Kidney epithelial cell (primary cell): Measurements from ENCODE around the gene UBASH3B. TPM values are rescaled to one million over a fixed set of nuclear protein-coding genes. Genes with fewer than 3 reads are reported as not detected.

Experiments
- DNase-seq: peaks from one replicate; pipeline ENCODE4 v3.0.0-alpha.2; 2010; ENCODE audit warnings: low read depth
- H3K27me3 ChIP-seq: 2 replicates; pipeline ENCODE4 v1.6.0; 2011; ENCODE audit warnings: low read length; ENCODE audit not compliant: control insufficient read depth, insufficient read depth
- H3K36me3 ChIP-seq: 2 replicates; pipeline ENCODE4 v1.5.1; 2011; ENCODE audit warnings: low read length; ENCODE audit not compliant: control insufficient read depth, insufficient read depth
- H3K4me3 ChIP-seq: 2 replicates; pipeline ENCODE4 v1.5.1; 2011; ENCODE audit warnings: low read depth, mild to moderate bottlenecking, control low read depth, low read length
- CTCF ChIP-seq: IDR thresholded peaks from 2 replicates; pipeline ENCODE4 v1.5.1; 2011; ENCODE audit warnings: mild to moderate bottlenecking, moderate library complexity, low read length, control low read depth, inconsistent platforms; ENCODE audit not compliant: insufficient read depth, poor library complexity, severe bottlenecking
- total RNA-seq: library from RNA; depleted of rRNA; stranded (reverse); fragments of >200 nt; gene quantifications from 2 replicates; pipeline ENCODE4 v1.2.3, GENCODE V29; 2015

UBASH3B gene
- total RNA-seq, 1 donor from 2014 or later: 32.0 TPM

DNA sequence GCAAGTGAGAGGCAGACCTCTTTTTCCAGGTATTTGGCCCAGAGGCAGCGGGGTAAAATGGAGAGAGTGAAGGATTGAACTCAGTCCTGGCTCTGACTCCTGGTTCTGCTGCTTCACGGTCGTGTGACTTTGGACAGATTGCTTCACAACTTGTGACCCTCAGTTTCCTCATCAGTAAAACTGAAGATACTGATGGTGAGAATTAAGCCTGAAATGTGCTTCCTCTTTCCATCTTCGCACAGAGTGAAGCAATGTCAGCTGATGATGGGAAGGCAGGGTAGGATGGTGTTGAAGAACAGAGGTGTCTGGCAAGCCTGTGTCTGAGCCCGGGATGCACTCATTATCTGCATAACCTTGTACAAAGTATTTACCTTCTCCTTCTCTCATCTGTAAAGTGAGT is 59.0 kb downstream of the UBASH3B start:
- Histone ChIP-seq H3K36me3 (no peaks in the 10 kb centered on the region), H3K27me3 (no peaks in the 10 kb centered on the region), H3K4me3 (no peak overlapping the region)
- no peak for TF ChIP-seq CTCF
- DNase-seq: no peak

GRCh38 chr11:122715548-122716440 is 60.3 kb downstream of the UBASH3B start:
- Histone ChIP-seq H3K36me3 (no peaks in the 10 kb centered on the region), H3K27me3 (no peaks in the 10 kb centered on the region), H3K4me3 (no peak overlapping the region)
- no peak for TF ChIP-seq CTCF
- DNase-seq: no peak

DNA sequence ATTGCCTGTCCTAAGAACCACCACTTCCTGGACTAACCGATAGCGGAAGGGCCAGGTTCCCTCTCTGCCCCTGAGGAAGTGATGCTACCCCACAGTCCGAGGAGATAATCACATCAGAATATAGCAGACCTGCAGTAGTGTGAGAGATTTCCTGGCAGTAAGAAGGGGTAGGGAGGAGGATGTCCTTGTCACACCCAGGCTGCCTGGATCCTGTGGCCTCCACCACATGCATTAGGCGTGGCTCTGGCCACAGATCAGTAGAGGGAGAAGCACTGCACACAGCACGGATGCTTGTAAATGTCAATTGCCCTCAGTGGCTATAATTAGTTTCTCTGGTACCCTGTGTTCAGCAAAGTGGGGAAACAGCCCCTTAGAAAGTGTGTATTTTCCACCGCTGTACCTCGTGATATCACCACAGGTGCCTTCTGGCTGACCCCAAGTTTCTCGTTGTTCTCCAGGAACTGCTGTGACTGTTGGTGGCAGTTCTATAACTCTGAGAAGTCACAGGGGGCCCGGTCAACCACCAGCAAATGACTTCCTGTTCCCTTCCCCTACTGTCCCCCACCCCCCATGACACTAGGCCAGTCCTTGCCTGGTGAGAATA is 61.8 kb downstream of the UBASH3B start:
- TF ChIP-seq CTCF: no peak
- DNase-seq: no peak
- no peaks in the 10 kb centered on the region for H3K27me3 ChIP-seq
- no peaks in the 10 kb centered on the region for H3K36me3 ChIP-seq
- H3K4me3 ChIP-seq: no peak overlapping the region

DNA sequence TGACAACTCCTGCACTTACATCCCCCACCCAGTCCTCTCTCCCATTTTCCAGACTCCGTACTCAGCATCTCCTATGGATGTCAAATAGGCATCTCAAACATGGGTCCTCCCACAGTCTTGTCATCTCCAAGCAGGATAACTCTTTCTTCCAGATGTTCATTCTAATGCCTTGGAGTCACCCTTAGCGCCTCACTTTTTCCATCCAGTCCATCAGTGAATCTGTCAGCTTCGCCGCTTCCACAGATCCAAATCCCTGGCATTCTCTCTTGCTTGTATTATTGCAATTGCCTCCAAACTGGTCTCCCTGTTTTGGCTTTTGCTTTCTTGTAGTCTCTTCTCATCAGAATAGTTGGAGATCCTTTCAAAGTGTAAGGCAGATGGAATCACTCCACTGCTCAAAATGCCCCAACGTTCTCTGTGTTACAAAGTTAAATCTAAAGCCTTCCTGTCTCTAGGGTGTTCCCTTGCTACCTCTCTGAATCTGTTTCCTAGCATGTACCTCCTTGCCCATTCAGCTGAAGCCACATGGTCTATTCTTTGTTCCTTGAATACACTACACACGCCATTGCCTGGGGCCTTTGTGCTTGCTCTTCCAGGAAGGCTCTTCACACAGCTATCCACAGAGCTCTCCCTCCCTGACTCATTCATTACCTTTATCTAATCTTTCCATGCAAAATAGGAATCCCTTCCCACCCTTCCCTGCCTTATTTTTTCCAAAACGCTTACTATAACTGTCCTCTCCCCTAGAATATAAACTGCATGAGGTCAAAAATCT is 64.8 kb downstream of the UBASH3B start:
- Histone ChIP-seq H3K27me3 (no peaks in the 10 kb centered on the region), H3K36me3 (no peaks in the 10 kb centered on the region), H3K4me3 (no peak overlapping the region)
- DNase-seq: no peak
- TF ChIP-seq CTCF: no peak

- H3K27me3 ChIP-seq: no peaks in the 10 kb centered on the region
- DNase-seq: no peak
- TF ChIP-seq CTCF: no peak
- H3K36me3 ChIP-seq: no peaks in the 10 kb centered on the region
- no peak overlapping the region for H3K4me3 ChIP-seq
These were observed 65.9 kb downstream of the UBASH3B start for GRCh38 chr11:122721201-122721963.
